GM19193 (cell line): ENCODE data around the gene CENPP.

Experiments used
- POLR2A ChIP-seq: IDR thresholded peaks from 4 replicates; pipeline ENCODE4 v1.6.1; 2011; ENCODE audit not compliant: insufficient read depth, insufficient read length; ENCODE audit errors: extremely low read depth

CENPP gene

DNA sequence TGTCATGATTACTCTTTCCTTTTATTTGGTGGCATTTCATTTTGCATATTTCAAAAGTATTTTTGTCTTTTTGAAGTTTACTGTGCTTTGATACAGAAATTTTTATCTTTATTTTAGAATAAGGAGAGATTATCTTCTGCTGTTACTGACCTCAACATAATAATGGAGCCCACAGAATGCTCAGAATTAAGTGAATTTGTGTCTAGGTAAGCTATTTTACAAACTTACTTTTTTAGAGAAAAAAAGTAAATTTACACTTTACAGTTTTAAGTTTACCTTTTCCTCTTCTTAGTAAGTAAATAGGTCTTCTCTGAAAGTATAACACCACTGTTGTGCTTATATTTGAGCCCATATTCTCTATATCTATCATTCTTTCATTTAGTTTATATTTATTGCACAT is 19.8 kb downstream of the CENPP start:
- no peak for TF ChIP-seq POLR2A

GRCh38 chr9:92349771-92350739 is 24.3 kb downstream of the CENPP start:
- no peak for TF ChIP-seq POLR2A

DNA sequence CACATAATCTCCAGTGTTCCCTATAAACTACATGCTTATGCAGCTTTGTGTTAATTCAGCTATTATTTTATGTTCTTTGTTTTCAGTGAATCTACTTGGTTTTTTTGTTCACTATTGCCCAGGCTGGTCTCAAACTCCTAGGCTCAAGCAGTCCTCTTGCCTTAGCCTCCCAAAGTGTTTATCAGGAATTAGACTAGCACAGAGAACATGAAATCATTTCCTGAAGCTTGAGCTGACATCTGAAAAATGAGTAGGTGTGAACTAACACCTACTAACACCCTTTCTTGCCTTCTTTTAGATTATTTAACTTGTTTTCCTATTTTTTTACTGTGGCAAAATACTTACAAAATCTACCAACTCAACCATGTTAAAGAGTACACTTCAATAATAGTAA is 25.0 kb downstream of the CENPP start:
- no peak for TF ChIP-seq POLR2A

- no peak for TF ChIP-seq POLR2A
These were observed 27.3 kb downstream of the CENPP start for GRCh38 chr9:92353051-92353450.

GRCh38 chr9:92359394-92359995 is 33.7 kb downstream of the CENPP start:
- TF ChIP-seq POLR2A: no peak

DNA sequence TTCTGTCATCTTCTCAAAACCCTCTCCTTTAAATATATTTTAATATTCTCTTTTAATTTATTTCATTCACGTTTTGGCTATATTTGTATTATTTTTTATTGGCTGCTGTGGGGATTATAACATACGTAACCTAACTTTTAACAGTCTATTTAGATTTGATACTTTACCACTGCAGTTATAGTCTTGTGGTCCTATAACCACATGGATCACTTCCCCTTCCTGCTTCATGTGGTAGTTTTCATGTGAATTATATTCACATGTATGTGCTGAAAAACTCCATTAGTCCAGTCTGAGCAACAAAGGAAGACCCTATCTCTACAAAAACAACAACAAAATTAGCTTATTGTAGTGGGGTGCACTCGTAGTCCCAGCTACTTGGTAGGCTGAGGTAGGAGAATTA is 34.3 kb downstream of the CENPP start:
- no peak for TF ChIP-seq POLR2A

- TF ChIP-seq POLR2A: no peak
These were observed 43.3 kb downstream of the CENPP start for GRCh38 chr9:92369075-92369474.

GRCh38 chr9:92373167-92373566 is 47.4 kb downstream of the CENPP start:
- no peak for TF ChIP-seq POLR2A

DNA sequence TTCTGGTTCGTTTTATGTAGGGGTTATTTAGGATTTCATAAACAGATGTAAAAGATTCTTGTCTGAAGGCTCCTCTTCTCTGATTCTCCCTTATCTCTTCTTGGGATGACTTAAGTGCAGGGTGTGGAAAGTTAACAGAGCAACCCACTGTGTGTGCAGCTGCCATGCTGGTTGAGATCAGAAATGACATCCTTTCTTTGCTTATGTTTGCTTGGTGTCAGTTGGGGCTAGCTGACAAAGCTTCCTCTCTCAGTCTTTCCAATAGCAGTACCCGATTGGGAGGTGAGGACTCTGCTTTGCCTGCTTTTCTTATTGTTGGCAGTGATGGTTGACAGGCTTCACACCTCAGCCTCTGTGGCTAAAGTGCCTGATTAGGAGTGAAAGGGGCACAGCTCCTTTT is 52.1 kb downstream of the CENPP start:
- TF ChIP-seq POLR2A: no peak

- TF ChIP-seq POLR2A: no peak
These were observed 53.3 kb downstream of the CENPP start for GRCh38 chr9:92378865-92379560.

- no peak for TF ChIP-seq POLR2A
These were observed 54.9 kb downstream of the CENPP start for GRCh38 chr9:92380603-92381002.

GRCh38 chr9:92381775-92382174 is 56.0 kb downstream of the CENPP start:
- TF ChIP-seq POLR2A: no peak

GRCh38 chr9:92384375-92384774 is 58.6 kb downstream of the CENPP start:
- no peak for TF ChIP-seq POLR2A

DNA sequence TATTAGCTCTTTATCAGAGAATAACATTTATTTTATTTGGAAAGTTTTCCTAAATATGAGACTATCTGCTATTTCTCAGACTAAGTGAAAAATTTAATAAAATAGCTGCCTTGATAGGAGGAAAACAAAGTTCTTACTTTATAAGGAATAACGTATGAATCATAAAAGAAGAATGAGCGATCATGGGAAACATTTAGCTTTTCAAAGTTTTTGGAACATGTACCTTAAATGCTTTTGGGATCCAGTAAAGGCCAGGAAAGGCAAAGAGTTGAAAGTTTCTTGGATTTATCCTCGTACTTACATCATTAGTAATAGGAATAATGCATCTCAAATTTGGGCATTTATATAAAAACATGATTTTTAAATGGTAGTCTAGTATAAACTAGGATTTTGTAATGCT is 59.2 kb downstream of the CENPP start:
- TF ChIP-seq POLR2A: no peak

DNA sequence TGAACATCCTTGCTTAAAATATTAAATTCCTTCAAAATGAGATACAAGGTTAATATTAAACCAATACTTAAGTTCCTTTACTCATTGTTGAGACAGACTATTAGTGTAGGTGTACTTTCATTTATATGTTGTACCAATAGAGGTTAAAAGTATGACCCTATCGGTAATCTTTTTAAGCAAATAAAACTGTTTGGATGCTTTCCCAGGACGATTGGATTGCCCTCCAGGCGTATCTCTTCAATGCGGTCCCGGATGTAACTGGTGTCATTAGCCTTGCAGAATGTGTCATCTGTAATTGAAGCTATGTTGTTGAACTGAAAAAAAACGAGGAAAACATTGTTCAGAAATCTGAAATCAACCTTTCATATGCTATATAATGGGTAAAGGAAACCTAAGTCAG is 59.7 kb downstream of the CENPP start:
- TF ChIP-seq POLR2A: no peak
